HG02970 (cell line): ENCODE data around the gene EML6.

Experiments
- ATAC-seq: cut with Tn5 transposase; IDR thresholded peaks from one replicate; pipeline ENCODE4 v1.9.1; 2021; ENCODE audit warnings: mild to moderate bottlenecking, moderate library complexity, moderate number of reproducible peaks; ENCODE audit not compliant: unreplicated experiment, low FRiP score

The EML6 gene

DNA sequence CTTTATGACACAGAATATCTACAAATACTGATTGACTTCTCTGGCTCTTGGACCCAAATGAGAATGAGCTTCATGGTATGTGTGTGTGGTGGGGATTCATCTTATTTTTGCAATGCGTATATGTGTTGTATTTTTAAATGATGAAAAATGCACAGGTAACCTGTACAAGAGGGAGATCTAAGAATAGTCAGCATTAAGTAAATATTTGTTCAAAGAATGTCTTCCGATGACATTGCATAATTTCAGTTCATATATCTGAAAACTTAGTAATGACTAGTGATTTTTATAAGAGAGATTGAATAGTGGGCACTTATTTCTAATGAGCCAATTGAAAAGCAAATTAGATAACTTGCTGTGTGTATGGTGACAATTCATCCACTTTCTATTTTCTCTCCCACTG, 66.4 kb downstream of the EML6 start:
- ATAC-seq = no peak

DNA sequence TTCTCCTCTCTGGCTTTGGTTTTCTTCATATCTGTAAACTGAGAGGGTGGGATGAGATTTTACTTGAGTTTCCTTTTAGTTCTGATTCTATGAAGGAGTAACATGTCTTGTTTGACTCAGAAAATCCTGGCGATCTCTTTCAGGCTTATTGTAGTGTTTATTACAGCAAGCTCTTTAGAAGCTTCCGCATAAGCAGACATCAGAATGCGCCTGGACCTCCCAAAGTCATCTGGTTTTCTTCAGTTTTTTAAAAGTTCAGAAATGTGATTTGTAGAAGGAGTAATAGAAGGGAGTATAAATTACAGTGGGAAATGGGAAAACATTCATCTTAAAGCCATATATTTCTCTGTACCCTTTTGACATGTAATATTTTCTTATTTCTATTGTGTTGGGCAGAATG, 68.4 kb downstream of the EML6 start:
- ATAC-seq = no peak

DNA sequence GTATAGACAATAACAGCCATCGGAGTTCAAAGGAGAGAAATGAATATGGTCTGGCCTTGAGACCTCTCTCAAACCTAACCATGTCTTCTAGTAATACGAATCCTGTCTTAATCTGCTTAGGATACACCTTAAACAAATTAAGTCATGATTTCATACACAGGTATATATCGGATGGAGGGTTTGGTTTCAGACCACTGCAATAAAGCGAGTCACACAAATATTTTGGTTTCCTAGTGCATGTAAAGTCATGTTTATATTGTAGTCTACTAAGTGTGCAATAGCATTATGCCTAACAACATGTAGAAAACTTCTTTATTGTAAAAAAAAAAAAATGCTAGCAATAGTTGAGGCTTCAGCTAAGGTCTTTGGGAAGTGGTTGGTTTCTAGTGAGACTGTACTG, 73.8 kb downstream of the EML6 start:
- no peak for ATAC-seq

DNA sequence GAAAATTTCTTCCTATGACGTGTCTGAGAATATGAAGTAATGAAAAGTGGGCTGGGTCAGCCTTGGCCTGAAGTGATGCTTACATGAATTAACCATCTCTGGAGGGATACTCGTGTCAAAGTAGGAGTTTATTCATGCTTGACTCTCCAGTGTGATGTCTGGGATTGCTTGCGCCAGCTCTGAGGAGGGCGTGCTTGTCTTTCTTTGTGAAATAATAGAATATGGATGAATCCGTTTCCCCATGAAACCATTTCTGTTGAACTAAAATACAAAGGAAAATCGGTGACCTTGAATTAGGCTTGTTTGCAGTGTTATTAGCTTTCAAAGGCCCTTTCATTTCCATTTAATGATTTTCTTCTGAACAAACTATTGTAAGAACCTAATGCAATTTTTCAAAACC, 77.9 kb downstream of the EML6 start:
- no peak for ATAC-seq

DNA sequence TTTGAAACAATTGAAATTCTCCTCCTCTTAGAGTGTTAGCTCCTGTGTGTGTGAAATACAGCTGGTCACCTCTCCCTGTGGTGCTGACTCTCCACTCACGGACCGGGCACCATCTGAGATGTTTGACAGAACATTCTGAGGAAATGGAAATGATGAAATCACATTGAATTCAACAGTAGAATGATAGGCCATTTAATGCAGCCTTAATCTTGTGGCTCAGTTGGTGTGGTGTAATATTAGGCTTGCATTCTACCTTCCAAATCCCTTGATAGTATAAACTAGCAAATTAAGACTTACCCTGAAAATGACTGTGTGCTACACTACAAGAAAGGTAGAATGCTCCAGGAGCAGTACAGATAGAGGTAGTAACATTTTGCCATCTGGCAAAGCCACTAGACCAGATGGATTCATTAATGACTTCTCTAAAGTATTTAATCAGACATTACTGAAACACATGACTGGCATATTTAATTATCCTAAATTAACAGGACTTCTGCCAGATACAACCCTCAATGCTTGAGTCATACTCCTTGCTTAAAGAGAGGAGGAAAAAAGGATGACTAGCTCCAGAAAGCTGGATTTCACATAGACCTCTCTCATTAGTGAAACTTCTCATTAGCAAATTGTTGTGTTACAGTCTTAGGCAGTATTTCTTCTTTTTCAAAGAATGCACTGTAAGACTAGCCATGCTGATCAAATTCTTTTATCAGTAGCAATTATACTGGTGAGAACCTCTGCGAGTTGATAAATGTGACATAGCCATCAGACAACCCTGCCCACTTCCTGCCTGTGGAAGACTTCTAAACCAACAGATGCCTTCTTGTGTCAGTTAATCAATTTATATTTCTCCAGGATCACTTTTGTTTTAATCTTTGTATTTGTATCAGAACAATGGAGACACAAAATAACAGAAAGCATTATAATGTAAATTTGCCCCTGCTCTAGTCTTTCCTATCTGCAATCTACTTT, 80.6 kb downstream of the EML6 start:
- ATAC-seq = no peak

DNA sequence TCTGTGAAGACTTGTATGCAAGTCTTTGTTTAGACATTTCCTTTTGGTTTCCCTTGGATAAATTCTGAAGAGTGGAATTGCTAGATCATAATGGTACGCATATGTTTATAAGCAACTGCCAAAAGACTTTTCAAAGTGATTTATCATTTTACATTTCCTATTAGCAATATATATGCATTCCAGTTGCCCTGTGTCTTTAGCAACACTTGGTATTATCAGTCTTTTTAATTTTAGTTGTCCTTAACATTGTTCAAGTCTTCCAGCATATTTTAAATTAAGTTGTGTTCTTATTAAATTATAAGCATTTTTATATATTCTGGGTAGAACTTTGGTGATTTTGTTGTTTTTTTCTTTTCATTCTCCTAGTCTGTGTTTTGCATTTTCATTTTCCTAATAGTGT, 81.8 kb downstream of the EML6 start:
- no peak for ATAC-seq

DNA sequence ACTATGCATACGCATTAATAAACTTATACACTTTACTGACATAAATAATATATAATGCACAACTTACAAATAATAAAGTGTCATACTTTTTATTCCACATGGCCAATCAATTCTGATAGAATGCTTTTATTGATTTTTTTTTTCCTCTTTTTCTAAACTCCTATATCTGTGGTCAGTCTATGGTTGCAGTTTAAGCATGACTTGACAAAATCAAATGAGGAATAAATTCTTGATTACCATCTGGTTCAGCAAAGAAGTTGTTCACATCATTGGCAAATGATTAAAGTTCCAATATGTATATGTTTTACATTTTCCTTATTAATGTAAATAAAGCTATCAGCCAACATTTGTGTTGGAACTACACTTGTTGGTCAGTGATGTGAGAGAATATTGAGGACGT, 83.5 kb downstream of the EML6 start:
- no peak for ATAC-seq

DNA sequence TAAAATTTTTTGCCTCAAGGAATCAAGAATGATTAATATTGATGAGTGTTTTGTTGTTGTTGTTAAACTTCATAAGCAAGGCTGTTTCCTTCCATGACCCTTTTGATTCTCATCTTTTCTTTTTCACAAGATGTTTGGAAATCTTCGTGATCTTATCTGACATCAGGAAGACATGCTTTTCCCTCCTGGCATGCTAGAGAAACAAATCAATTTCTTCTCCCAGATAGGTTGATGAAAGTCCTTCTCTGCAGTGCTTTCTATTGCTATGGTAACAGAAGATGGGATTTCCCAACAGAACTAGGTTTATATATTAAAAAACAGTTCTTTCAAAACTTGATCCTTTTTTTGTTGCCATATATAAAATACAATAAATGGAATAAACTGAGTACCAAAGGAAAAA, 85.2 kb downstream of the EML6 start:
- no peak for ATAC-seq

DNA sequence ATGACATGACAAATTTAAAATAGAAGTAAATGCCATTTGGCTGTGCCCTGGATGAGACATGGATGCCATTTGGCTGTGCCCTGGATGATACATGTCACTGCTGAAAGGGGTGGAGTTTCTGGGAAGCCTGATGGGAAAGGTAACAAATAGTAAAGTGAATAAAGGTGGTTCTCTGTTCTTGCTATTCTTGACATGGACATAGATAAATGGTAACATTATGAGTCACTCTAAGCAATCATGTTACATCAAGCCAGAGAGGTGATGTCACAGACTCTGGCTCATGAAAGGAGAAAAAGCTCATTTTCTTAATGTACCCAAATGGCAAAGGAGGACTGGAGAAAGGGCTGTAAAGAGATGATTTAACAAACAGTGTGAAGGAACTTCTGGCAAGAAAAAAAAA, 86.4 kb downstream of the EML6 start:
- ATAC-seq = no peak

DNA sequence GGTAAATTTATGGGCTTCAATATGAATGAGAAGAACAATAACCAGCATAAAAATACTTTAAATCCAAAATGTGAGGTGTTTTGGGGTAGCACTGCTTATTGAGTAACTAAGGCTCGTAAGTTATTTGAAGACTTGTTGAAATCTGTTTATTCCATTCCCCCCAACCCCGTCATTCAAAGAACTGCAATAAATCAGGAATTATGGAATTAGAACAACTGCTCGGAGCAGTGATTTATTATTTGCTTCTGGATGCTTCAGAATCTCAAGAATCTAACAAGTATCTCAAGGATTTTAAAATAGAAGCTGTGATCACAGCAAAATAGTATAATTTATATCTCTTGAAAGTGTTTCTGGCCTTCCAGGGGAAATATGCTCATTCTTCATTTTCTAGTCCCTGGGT, 86.8 kb downstream of the EML6 start:
- ATAC-seq = no peak

DNA sequence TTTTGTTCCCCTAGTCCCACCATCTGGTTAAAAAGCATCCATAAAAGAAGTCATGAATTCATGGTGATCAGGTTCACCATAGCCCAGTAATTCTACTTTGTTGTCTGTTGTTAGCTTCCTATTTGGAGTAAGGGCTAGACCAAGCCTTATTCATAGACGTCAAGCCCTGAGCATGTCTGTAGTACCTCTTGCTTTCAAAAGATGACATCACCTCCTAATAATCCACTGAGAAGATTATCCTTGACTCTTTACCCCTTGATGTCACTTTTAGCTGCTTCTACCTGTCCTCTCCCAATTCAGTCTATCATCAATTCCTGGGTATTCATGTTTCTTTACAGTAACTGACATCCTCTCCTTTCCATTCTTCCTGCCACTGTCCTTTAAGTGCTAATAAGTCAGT, 90.1 kb downstream of the EML6 start:
- ATAC-seq = no peak

DNA sequence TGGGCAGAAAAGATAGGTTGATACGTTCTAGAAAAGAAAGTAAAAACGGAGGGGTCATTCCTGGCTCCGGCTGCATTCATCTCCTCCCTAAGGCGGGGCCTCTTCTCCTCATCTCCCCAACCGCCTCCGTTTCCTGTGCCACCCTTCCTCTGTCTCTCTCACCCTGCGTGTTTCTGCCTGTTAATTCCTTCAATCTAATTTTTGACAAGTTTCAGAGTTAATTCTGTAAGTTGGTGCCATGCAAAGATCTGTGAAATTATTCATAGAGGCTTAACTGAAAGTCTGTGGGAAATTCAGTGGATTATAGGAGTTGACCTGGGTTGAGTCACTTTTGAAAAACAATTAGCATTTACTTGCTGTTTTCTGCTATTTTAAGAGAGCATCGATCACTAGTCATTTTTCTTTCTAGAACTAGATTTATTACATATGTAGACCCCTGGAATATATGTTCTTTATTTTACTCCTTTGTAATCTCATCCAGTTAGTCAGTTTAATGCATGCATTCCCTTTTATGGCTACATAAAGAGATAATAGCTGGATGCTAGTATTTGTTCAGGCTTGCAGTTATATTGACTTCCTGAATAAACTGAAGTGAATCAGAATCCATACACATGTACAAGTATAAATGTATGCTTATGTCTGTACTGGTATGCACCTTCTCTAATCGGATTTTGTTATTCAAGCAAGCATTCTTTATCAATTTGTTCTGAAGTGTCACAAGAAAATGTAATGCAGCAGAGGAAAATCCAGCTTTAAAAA, 91.1 kb downstream of the EML6 start:
- no peak for ATAC-seq

DNA sequence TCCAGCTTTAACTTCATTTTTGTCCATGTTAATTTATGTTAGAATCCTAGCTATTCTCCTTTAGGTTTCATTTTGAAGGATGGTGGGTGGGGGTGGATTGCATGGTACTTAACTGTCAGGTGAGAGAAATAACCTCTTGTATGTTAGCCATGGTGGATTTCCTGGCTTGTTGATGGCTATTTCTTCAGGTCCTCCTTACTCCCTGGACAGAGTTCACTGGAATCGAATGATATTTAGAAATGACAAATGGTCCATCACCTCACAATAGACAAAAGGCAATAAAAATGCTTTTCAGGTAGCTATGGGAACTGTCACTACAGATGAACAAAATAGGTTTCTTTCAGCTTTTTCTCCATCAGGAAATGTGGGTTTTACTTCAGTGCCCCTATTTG, 91.7 kb downstream of the EML6 start:
- ATAC-seq = no peak

DNA sequence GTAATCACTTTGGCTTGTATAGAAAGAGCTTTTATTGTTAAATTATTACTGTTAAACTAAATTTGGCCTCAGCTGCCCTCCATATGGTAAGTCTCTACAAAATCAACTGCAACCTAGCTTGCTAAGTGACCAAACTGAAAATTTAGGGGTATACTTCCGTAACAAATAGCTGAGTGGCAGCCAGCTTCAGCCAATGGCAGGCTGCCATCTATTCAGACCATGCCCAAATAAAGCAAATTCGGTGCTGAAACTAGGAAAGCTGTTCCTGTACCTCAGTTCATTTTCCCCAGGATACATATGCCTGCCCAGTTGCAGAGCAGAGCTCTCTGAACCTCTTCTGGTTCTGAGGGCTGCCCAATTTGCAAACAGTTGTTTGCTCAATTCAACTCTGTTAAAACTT, 94.8 kb downstream of the EML6 start:
- no peak for ATAC-seq

DNA sequence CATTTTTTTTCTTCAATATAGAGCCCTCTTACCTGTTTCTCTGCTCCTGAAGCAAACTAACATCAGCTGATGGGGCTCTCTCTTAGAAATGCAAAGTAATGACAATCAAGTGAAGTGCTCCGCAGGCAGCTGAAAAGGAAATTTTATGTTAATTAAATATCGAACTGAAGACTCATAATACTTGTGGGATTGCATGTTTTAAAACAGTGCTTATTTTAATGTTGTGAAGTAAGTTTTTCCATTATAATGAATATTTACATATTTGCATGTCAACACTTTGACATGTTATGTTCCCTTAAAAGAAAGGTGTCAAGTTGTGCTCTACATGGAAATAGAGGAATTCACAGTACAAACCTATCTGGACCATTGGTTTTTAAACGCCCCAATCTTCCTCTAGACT, 97.1 kb downstream of the EML6 start:
- ATAC-seq = no peak

DNA sequence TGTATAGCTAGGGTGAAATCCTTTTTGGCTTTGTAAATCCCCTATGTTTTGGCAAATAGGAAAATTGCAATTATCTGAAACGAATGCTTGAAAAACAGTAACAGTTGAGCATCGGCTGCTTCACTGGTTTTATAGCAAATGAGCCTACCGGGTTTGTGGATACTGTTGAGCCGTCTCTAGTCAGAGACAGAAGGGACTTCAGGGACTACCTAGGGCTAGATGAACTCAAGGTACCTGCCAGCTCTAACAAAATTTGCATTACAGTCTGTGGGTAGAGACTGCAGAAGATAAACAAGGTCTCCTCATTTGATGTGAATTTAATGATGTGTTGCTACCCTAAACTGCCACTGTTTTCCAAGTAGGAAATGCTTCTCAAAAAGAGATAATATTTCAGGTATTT, 101.1 kb downstream of the EML6 start:
- ATAC-seq = no peak

DNA sequence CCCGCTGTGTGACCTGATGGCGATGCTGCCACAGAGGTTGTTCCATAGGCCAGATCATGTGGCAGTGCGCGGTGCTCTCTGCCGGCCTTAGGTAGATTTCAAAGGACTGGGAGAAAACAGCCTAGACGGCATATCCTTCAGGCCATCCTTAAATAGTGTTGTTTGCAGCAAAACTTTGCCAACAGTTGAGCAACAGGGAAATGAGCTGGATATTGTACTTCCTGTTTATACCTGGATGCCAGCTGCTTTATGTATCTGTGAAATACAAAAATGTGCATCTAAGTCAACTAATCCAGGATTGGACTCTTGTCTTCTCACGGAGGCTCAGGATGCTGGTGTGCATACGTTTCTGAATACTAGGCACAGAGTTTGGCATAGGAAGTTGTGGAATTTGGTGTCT, 107.1 kb downstream of the EML6 start:
- ATAC-seq = no peak

DNA sequence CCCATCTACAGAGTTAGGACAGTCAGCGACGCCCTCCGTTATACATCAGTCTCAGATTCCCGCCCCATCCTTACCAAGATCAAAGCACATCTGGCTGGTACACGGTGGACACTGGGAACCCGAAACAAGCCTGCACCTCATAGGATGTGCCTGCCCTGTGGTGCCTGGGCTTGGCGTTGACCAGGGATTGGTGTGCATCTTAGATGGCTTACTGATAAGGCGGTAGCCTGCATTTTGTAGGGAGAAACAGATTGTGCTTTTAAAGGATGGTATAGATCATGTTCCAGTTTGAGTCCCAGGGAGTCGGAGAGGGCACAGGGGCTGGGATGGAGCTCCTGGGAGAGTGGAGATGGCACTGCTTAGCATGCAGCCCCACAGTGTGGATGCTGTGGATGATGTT, 108.0 kb downstream of the EML6 start:
- no peak for ATAC-seq

DNA sequence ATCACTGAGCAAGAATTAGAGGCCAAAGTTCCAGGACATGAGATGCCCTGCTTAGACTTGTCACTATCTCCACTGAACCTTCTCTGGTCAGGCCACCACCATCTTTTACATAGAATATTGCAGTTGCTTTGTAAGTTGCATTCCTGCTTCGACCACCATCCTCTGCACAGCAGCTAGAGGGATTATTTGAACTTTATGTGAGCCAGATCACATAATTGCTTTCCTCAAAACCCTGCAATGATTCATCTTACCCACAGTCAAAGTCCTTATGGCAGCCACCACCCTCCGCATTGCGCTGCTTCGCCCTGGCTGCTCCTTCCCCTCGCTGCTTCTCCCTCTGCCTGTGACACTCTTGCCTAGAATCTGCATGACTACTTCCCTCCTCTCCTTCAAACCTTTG, 111.3 kb downstream of the EML6 start:
- ATAC-seq = no peak

DNA sequence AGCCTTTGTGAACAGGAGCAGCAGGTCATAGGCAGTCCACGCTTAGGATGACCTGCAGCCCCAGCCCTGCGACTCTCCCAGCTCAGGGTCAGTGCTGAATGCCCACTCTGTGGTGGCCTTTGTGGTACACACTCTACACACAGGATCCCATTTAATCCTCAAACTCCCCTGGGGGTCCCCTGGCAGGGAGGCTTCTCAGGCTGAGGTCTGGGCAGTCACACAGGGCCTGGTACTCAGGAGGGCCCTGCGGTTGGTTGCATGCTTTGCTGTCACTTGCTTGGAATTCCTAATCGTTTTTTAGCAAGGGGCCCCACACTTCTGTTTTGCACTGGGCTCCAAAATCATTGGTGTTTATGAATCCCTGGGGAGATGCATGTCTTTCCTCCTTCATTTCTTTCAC, 113.0 kb downstream of the EML6 start:
- no peak for ATAC-seq

DNA sequence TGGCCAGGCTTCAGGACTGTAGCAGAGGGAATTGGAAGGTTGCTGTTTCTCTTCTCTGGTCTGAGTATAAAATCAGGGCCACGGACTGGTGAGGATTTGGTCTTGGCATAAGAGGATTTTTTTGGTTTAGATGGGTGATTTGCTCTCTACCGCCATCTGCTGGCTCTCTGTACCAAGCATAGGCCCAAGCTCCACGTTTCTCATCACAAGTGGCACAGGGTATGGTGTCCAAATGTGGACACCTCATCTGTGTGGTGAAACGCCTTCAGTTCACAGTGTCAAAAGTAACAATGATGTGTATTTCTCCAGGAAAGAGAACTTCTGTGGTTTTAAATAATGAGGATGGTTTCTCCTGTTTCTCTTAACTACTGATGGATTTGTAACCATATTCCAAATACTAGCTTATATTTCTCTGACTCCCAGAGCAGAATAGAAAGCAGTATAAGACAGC, 115.1 kb downstream of the EML6 start:
- no peak for ATAC-seq
